Activated T-cell treated with anti-CD3 and anti-CD28 coated beads for 48 hours (primary cell): ENCODE measurements around the gene ACACA.
"Not testable (repeated sequence)": the region's sequence is repeated elsewhere in the genome, so short reads cannot be mapped to it uniquely, and the experiment has no call there.

ENCODE experiments used
- DNase-seq: peaks from one replicate; pipeline ENCODE4 v3.0.0-alpha.2; 2020; ENCODE audit warnings: low read depth

Gene ACACA

GRCh38 chr17:37176723-37177122 is 229.9 kb downstream of the ACACA start:
- DNase-seq: no peak

- DNase-seq: no peak
Measured at GRCh38 chr17:37174205-37174604, 232.4 kb downstream of the ACACA start.

GRCh38 chr17:37170881-37171425 is 235.7 kb downstream of the ACACA start:
- no peak for DNase-seq

- DNase-seq: no peak
Measured at GRCh38 chr17:37168731-37169353, 237.8 kb downstream of the ACACA start.

- DNase-seq: no peak
Measured at GRCh38 chr17:37167756-37168155, 238.9 kb downstream of the ACACA start.

GRCh38 chr17:37164057-37164456 is 242.6 kb downstream of the ACACA start:
- no peak for DNase-seq

GRCh38 chr17:37162800-37163199 is 243.8 kb downstream of the ACACA start:
- no peak for DNase-seq

- no peak for DNase-seq
Measured at GRCh38 chr17:37160944-37161343, 245.7 kb downstream of the ACACA start.

GRCh38 chr17:37158290-37158689 is 248.3 kb downstream of the ACACA start:
- DNase-seq: no peak

- no peak for DNase-seq
Measured at GRCh38 chr17:37148156-37148555, 258.5 kb downstream of the ACACA start.

- DNase-seq: no peak
Measured at GRCh38 chr17:37147301-37147812, 259.3 kb downstream of the ACACA start.

GRCh38 chr17:37146086-37147064 is 260.3 kb downstream of the ACACA start:
- no peak for DNase-seq

- no peak for DNase-seq
Measured at GRCh38 chr17:37144075-37144701, 262.4 kb downstream of the ACACA start.

GRCh38 chr17:37143558-37143957 is 263.1 kb downstream of the ACACA start:
- DNase-seq: not testable (repeated sequence)

- DNase-seq: no peak
Measured at GRCh38 chr17:37142294-37142896, 264.2 kb downstream of the ACACA start.

GRCh38 chr17:37138571-37139120 is 268.0 kb downstream of the ACACA start:
- no peak for DNase-seq

- no peak for DNase-seq
Measured at GRCh38 chr17:37137906-37138514, 268.6 kb downstream of the ACACA start.

GRCh38 chr17:37137070-37137610 is 269.5 kb downstream of the ACACA start:
- no peak for DNase-seq

- DNase-seq: no peak
Measured at GRCh38 chr17:37135576-37135975, 271.1 kb downstream of the ACACA start.

GRCh38 chr17:37134050-37134449 is 272.6 kb downstream of the ACACA start:
- DNase-seq: no peak

GRCh38 chr17:37133136-37133535 is 273.5 kb downstream of the ACACA start:
- no peak for DNase-seq
